CD4-positive, alpha-beta T cell treated with Interleukin-6 at 100 ng/mL for 8 hours (primary cell): ENCODE data around the gene CFAP141.
"Not testable (repeated sequence)": the region's sequence is repeated elsewhere in the genome, so short reads cannot be mapped to it uniquely, and the experiment has no call there.

Experiments used
- DNase-seq: peaks from one replicate; pipeline ENCODE4 v3.0.0-alpha.2; 2020; ENCODE audit warnings: mixed read lengths, low spot score

CFAP141 gene

GRCh38 chr1:154208677-154209388, 2.7 kb upstream of the CFAP141 start:
- no peak for DNase-seq

GRCh38 chr1:154207262-154207661, 1.1 kb upstream of the CFAP141 start:
- DNase-seq: no peak

DNA sequence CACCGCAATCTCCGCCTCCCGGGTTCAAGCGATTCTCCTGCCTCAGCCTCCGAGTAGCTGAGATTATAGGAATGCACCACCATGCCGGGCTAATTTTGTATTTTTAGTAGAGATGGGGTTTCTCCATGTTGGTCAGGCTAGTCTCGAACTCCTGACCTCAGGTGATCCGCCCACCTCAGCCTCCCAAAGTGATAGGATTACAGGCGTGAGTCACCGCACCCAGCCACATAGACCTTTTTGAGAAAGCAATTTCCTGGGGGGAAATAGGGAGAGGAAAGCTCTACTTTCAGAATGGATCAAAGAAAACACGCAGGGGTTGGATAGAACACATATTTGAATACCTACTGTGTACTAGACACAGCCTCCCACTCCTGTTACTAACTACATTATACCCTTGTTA, 355 bp downstream of the CFAP141 start:
- DNase-seq: not testable (repeated sequence)

GRCh38 chr1:154199563-154199879, 6.6 kb downstream of the CFAP141 start:
- no peak for DNase-seq

- peak; percentile 52 for DNase-seq
Observed at GRCh38 chr1:154198756-154199562, 7.2 kb downstream of the CFAP141 start.

GRCh38 chr1:154193821-154194220, 12.3 kb downstream of the CFAP141 start:
- DNase-seq: no peak

DNA sequence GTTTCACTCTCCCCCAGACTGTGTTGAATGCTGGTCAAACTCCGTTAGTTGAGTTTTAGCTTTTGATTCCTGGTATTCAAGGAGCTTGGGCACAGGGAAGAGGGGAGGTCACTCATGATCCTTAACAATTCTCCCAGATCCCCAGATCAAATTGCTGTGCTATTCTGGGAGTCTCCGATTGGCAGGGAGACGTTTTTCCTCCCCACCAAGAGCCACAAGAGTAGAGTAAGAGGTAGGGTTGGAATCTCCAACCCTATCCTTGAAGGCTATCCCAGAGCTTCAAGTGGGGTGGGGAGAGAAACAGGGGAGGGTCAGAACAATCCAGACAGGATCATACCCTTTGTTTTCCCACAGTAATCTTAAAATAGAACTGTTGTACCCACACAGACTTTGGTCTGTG, 13.7 kb downstream of the CFAP141 start:
- DNase-seq: no peak

DNA sequence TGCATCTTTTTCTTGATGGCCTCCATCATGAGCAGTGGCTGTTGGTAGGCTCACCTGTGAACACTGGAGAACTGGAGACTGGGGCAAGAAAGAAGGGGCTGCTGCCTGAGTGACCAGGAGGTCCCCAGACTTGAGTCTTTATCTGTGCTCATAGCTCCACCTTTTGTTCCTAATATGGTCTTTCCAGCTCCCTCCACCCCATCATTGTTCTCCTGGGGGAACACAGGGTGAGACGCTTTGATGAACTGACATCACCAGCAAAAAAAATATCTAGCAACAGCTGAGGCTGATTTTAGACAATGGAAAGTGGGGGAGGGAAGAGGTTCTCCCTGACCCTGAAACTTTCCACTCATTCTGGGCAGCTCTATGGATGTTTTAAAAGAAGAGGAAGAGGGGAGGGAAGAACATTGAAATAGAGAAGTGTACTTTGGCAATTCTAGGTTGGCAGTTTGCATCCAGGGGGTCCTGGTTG, 14.1 kb downstream of the CFAP141 start, which contains the start of gene TPM3:
TSS of gene TPM3 (minus strand) at position 111 of the 472 bp plus-strand sequence. CDS start at position 29, 82 bp downstream.
- DNase-seq: no peak

- DNase-seq: no peak
Observed at GRCh38 chr1:154190550-154190949, 15.6 kb downstream of the CFAP141 start.

DNA sequence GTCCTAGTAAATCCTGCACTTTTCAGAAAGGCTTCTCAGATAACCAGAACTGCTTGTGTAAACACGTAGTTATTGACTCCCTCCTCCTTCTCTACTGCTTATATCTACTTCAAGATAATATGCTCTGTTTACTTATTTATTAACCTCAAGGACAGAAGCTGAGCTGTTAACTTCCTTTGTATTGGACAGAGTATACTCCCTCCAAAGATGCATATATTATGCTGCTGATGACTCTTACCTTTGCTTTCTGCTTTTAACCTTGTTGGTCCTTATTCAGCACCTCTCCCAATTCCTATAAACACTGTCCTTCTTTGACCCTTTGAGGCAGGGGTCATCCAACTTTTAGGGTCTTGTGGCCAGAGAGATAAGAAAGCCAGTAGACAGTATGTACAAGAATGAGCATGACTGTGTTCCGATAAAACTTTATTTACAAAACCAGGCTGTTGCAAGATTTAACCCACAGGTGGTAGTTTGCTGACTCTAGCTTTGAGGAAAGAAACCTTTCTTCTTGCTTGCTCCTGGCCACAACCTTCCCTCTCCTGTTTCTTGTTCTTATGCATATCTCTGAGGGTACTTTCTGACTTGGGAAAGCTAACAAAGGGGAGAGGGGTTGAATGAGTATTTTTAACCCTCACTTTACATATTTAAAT, 19.2 kb downstream of the CFAP141 start:
- no peak for DNase-seq

- DNase-seq: peak; percentile 53
Observed at GRCh38 chr1:154186177-154186576, 20.0 kb downstream of the CFAP141 start.

DNA sequence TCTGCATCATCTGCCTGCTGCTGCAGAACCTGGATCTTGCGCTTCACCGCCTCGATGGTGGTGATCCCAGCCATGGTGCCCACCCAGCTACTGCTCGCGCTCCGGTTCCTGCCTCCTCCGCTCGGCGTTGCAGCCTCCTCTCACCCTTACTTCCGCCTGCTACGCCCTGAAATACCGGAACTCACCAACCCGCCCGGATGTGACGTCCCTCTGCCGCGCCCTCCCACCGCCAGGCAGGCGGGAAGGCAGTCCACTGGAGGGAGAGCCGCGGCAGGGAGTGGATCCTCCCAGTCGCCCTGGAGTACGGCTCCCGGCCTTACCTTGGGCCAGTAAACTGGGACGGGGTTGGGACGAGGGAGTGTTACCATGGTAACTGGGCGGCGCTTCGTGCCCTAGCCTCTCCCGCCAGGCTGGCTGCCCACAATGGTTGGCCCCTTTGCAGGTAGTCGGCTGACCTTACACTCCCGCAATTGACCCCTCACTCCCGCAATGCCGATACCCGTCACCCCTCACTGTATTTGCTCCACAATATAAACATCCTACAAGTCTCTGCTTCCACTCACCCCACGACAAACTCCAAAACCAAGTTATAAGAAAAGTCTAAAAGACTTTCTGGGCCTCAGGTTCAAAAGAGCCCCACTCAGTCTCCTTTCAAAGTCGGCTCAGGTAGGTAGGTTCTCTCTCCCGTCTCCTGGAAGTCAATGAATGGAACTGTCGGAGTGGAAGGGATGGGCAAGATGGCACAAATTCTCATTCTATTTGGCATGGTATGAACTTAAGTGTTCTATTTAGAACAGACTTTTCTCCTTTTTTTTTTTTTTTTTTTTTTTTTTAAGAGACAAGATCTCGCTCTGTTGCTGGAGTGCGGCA, 22.9 kb downstream of the CFAP141 start:
- DNase-seq: peak; percentile 91

GRCh38 chr1:154182344-154183045, 23.6 kb downstream of the CFAP141 start:
- DNase-seq: peak; percentile 74

- DNase-seq: no peak
Observed at GRCh38 chr1:154181944-154182343, 24.2 kb downstream of the CFAP141 start.

DNA sequence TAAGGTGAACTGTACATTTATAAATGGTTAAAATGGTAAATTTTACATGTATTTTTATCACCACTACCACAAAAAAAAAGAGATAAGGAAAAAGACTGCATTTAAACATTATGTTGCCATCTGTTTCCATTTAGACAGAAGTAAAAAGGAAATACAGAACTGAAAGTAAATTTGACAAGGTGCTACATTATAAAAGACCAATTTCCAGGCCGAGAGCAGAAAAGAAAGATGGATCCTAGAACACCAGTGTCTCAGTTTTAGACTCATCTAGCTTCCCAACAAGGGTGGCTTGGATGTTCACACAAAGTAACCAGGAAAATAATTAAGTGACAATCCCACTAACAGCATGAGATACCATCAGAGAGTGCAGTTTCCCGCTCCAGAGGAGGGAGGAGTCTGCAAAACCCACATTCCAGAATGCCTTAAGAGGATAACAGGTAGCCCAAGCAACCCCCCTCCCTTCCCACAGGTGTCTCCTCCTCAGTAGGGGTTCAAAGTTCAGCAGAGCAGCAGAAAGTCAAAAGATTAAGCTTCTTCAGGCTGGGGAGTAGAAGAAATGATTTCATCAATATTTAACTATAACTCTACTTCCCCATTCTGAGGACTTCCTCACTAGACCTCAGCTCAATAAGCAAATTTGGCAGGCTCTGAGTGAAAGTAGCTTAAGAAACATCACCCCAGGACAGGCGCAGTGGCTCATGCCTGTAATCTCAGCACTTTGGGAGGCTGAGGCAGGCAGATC, 26.0 kb downstream of the CFAP141 start:
- no peak for DNase-seq

DNA sequence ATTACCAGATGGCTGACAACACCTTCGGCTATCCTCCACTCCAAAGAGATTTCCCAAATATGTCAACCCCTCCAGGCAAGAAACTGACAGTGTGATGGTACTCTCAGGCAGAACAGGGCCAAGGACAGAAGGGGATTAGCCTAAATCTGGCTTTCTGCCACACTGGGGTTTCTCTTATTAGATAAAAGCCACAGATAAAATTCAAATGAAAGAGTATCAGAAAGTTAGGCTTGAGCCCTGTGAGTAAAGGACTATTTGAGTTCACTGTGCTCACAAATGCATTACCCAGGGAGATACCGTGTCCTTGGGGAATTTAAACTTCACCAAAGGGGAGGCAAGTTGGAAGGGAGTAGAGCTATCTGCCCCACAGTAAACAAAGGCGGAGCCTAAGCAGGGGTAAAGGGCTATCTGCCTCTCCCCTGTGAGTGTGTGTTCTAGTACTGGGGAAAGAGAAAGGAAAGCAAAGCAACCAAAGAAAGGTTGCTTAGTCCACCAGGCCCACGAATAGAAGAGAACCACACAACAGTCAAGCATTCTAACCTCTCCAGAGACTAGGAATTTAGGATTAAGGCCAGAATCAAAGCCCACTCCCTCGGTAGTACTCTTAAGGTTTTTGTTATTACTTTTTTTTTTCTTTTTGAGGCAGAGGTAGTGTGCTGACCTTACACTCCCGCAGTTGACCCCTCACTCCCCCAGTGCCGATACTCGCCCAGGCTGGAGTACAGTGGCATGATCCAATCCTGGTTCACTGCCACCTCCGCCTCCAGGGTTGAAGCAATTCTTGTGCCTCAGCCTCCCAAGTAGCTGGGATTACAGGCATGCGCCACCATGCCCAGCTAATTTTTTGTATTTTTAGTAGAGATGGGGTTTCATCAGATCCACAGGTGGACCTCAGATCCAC, 27.0 kb downstream of the CFAP141 start:
- DNase-seq: no peak

- no peak for DNase-seq
Observed at GRCh38 chr1:154178013-154178412, 28.1 kb downstream of the CFAP141 start.

DNA sequence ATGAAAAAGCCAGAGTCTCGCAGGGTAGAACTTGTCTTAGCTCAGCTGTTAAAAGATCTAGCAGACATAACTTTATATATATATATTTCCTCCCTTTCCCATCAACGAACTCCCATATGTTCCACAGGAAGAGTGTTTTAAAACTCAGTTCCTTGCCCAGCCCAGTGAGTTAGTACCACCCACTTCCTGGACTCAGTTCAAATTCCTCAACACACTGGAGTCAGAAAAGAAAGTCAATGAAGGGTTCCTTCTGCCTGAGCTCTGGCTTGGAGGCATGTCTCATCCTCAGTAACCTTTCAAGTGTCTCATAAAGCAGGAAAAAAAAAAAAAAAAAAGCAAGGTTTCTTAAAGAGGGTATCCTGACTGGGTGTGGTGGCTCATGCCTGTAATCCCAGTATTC, 29.8 kb downstream of the CFAP141 start:
- DNase-seq: no peak

DNA sequence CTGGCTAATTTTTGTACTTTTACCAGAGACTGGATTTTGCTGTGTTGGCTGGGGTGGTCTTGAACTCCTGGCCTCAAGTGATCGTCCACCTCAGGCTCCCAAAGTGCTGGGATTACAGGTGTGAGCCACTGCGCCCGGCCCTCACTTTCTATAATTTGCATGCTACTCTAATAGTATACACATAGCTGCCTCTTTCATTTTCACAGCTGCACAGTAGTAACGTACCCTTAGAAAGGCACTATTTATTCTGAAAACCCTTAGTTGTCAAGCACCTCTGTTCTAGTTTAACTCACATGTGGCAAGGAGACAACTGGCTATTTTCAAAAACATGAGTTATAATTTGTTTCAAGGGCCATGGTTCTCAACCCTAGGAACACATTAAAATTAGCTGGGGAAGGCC, 31.5 kb downstream of the CFAP141 start:
- DNase-seq: no peak
